ENCODE results near the gene TSSC4.

DNA sequence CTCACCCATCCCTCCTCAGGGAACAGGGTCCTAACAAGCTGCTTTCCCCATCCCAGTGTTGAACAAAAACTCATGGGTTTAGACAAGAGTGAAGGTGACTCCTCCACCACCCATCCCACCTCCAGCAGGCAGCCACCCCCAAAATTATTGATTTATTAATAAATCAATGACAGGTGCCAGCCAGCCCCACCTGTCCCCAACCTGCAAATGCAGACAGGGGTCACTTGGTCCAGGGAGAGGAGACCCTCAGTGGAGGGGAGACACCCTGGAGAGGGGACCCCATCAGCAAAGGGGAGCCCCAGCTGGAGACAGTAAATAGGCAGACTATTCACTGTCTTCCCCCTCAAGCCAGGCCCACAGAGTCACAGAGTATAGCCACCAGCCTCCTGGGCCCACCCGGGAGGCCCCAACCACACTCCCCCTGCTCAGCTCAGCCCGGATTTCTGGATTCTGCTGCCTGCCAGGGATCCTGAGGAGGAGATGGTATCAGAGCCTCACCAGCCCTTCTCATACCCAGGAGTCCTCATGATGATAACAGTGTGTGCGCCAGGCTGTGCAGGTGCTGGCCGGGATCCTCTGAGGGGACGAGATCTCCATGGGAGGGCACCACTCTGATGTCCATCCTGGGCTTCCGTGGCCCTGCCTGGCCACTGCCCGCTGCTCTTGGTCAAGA is 32.2 kb upstream of the TSSC4 start:
- TF ChIP-seq, protein P1, sequence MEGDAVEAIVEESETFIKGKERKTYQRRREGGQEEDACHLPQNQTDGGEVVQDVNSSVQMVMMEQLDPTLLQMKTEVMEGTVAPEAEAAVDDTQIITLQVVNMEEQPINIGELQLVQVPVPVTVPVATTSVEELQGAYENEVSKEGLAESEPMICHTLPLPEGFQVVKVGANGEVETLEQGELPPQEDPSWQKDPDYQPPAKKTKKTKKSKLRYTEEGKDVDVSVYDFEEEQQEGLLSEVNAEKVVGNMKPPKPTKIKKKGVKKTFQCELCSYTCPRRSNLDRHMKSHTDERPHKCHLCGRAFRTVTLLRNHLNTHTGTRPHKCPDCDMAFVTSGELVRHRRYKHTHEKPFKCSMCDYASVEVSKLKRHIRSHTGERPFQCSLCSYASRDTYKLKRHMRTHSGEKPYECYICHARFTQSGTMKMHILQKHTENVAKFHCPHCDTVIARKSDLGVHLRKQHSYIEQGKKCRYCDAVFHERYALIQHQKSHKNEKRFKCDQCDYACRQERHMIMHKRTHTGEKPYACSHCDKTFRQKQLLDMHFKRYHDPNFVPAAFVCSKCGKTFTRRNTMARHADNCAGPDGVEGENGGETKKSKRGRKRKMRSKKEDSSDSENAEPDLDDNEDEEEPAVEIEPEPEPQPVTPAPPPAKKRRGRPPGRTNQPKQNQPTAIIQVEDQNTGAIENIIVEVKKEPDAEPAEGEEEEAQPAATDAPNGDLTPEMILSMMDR (conservative IDR thresholded peaks at IDR 0.05): no peak
- TF ChIP-seq EZH2 (IDR thresholded peaks at IDR 0.05; ENCODE audit: low read depth): no peak

Data from PC-9 (cell line).